Mesenchymal stem cell (in vitro differentiated cells and primary cell): ENCODE data around the gene MCF2L2.

ENCODE experiments used
- DNase-seq: peaks from one replicate; pipeline ENCODE4 v3.0.0-alpha.2; 2013
- H2AFZ ChIP-seq: one replicate; pipeline ENCODE4 v1.6.1; 2013; ENCODE audit warnings: low read depth, mild to moderate bottlenecking, control low read depth, inconsistent platforms, low read length, moderate library complexity
- H2AK5ac ChIP-seq: 2 replicates; pipeline ENCODE4 v1.6.1; 2013; ENCODE audit warnings: low read length, moderate library complexity, mild to moderate bottlenecking, inconsistent platforms; ENCODE audit not compliant: severe bottlenecking
- H2BK120ac ChIP-seq: one replicate; pipeline ENCODE4 v1.6.1; 2013; ENCODE audit warnings: low read depth, mild to moderate bottlenecking, inconsistent platforms, low read length, moderate library complexity
- H2BK12ac ChIP-seq, 2 experiments: one replicate each; pipeline ENCODE4 v1.6.1; 2013; ENCODE audit warnings: inconsistent platforms in 2 of 2, low read length in 2 of 2, mild to moderate bottlenecking in 2 of 2, moderate library complexity in 2 of 2, control low read depth in 1 of 2
- H2BK15ac ChIP-seq: one replicate; pipeline ENCODE4 v1.6.1; 2013; ENCODE audit warnings: mild to moderate bottlenecking, low read depth, inconsistent platforms; ENCODE audit not compliant: poor library complexity, severe bottlenecking
- H2BK5ac ChIP-seq: 2 replicates; pipeline ENCODE4 v1.6.1; 2013; ENCODE audit warnings: low read depth, mild to moderate bottlenecking, low read length, control low read depth, inconsistent platforms; ENCODE audit not compliant: poor library complexity, severe bottlenecking
- H3K14ac ChIP-seq, 2 experiments: one replicate each; pipeline ENCODE4 v1.6.1; 2013; ENCODE audit warnings: inconsistent platforms in 2 of 2, low read length in 2 of 2, control low read depth in 1 of 2, mild to moderate bottlenecking in 1 of 2, moderate library complexity in 1 of 2
- H3K18ac ChIP-seq, 2 experiments: one replicate each; pipeline ENCODE4 v1.6.1; 2013; ENCODE audit warnings: inconsistent platforms in 2 of 2, low read length in 2 of 2, control low read depth in 1 of 2, low read depth in 1 of 2, mild to moderate bottlenecking in 1 of 2
- H3K23ac ChIP-seq, 2 experiments: one replicate each; pipeline ENCODE4 v1.6.1; 2013; ENCODE audit warnings: inconsistent platforms in 2 of 2, low read length in 2 of 2, mild to moderate bottlenecking in 2 of 2, moderate library complexity in 2 of 2, control low read depth in 1 of 2
- H3K27ac ChIP-seq: 2 replicates; pipeline ENCODE4 v1.5.1; 2013; ENCODE audit warnings: mild to moderate bottlenecking, moderate library complexity, low read length, control low read depth, inconsistent platforms; ENCODE audit not compliant: poor library complexity, severe bottlenecking
- H3K27me3 ChIP-seq, 2 experiments: 2 replicates each; pipeline versions ENCODE4 v1.6.1 to v1.7.0; 2013; ENCODE audit warnings: low read length in 2 of 2, mild to moderate bottlenecking in 2 of 2, moderate library complexity in 2 of 2, control low read depth in 1 of 2, inconsistent platforms in 1 of 2; ENCODE audit not compliant: control insufficient read depth in 1 of 2, insufficient read depth in 1 of 2
- H3K36me3 ChIP-seq, 2 experiments: 2 replicates each; pipeline versions ENCODE4 v1.6.1 to v1.7.0; 2013; ENCODE audit warnings: low read length in 2 of 2, control low read depth in 1 of 2, inconsistent platforms in 1 of 2, low read depth in 1 of 2, mild to moderate bottlenecking in 1 of 2; ENCODE audit not compliant: insufficient read depth in 2 of 2, control insufficient read depth in 1 of 2
- H3K4ac ChIP-seq, 2 experiments: one replicate each; pipeline ENCODE4 v1.6.1; 2013; ENCODE audit warnings: inconsistent platforms in 2 of 2, low read length in 2 of 2, mild to moderate bottlenecking in 2 of 2, moderate library complexity in 2 of 2, control low read depth in 1 of 2, low read depth in 1 of 2
- H3K4me1 ChIP-seq: 2 replicates; pipeline ENCODE4 v1.6.1; 2013; ENCODE audit warnings: low read depth, low read length, control low read depth; ENCODE audit not compliant: control insufficient read depth, insufficient read depth
- H3K4me2 ChIP-seq: 2 replicates; pipeline ENCODE4 v1.6.1; 2013; ENCODE audit warnings: low read length, mild to moderate bottlenecking, inconsistent platforms; ENCODE audit not compliant: poor library complexity, severe bottlenecking
- H3K4me3 ChIP-seq, 2 experiments: 2 replicates each; pipeline versions ENCODE4 v1.5.1 to v1.7.0; 2013; ENCODE audit warnings: low read length in 2 of 2, mild to moderate bottlenecking in 2 of 2, control low read depth in 1 of 2, low read depth in 1 of 2; ENCODE audit not compliant: insufficient read depth in 1 of 2
- H3K79me1 ChIP-seq: replicated peaks from 2 replicates; pipeline ENCODE4 v1.6.1; 2013; ENCODE audit warnings: mild to moderate bottlenecking, control low read depth, low read length, inconsistent platforms; ENCODE audit not compliant: poor library complexity, severe bottlenecking
- H3K9ac ChIP-seq: 2 replicates; pipeline ENCODE4 v1.7.0; 2013; ENCODE audit warnings: mild to moderate bottlenecking, low read length, moderate library complexity
- H3K9me3 ChIP-seq: 2 replicates; pipeline ENCODE4 v1.7.0; 2013; ENCODE audit warnings: mild to moderate bottlenecking, low read length; ENCODE audit not compliant: control insufficient read depth
- H4K8ac ChIP-seq: one replicate; pipeline ENCODE4 v1.6.1; 2013; ENCODE audit warnings: inconsistent platforms, mild to moderate bottlenecking, low read length, moderate library complexity
- H4K91ac ChIP-seq: one replicate; pipeline ENCODE4 v1.6.1; 2013; ENCODE audit warnings: mild to moderate bottlenecking, low read length, inconsistent platforms
- WGBS: methylation state at CpG from one replicate; pipeline ENCODE4 v1.1.7; 2013; ENCODE audit warnings: mixed read lengths; 5-methylcytosine and 5-hydroxymethylcytosine counted together

MCF2L2 gene

GRCh38 chr3:183265834-183266417, 162.5 kb downstream of the MCF2L2 start:
- peak; percentile 73 for DNase-seq
- WGBS = 61% methylated on average over 5 of the region's 5 CpGs
- Histone ChIP-seq H3K9ac (peak overlapping the region; percentile 66), H3K36me3 (peaks cover 7 to 9% of the 10 kb centered on the region in 2 experiments), H3K27ac (peak overlapping the region; percentile 0), H2BK5ac (no peak overlapping the region), H3K4me1 (peaks cover 12% of the 10 kb centered on the region), H2BK120ac (no peak overlapping the region), H4K91ac (no peak overlapping the region), H3K79me1 (peaks cover 33% of the 10 kb centered on the region), H2BK15ac (no peak overlapping the region), H3K14ac (no peak overlapping the region), H2AK5ac (no peak overlapping the region), H3K18ac (no peak overlapping the region), H4K8ac (peak overlapping the region; percentile 59), H3K4me2 (no peak overlapping the region), H3K27me3 (no peaks in the 10 kb centered on the region), H3K4ac (no peak overlapping the region), H2BK12ac (no peak overlapping the region), H2AFZ (no peak overlapping the region), H3K4me3 (no peak overlapping the region), H3K23ac (no peak overlapping the region), H3K9me3 (no peaks in the 10 kb centered on the region)

GRCh38 chr3:183265157-183265642, 163.2 kb downstream of the MCF2L2 start:
- H2BK15ac ChIP-seq = no peak overlapping the region
- H3K79me1 ChIP-seq = peaks cover 30% of the 10 kb centered on the region
- peak overlapping the region; percentile 63 for H3K4me2 ChIP-seq
- peak; percentile 45 for DNase-seq
- no peak overlapping the region for H2BK120ac ChIP-seq
- H3K36me3 ChIP-seq = peaks cover 3 to 7% of the 10 kb centered on the region in 2 experiments
- H3K27ac ChIP-seq = peak overlapping the region; percentile 84
- H2AK5ac ChIP-seq = peak overlapping the region; percentile 9
- 64% methylated on average over 15 of the region's 15 CpGs for WGBS
- no peaks in the 10 kb centered on the region for H3K9me3 ChIP-seq
- no peaks in the 10 kb centered on the region for H3K27me3 ChIP-seq
- H3K9ac ChIP-seq = peak overlapping the region; percentile 66
- H2BK5ac ChIP-seq = no peak overlapping the region
- no peak overlapping the region for H2BK12ac ChIP-seq
- H3K4me1 ChIP-seq = peaks cover 12% of the 10 kb centered on the region
- peak overlapping the region in 1 of 2 experiments; percentile 58 for H3K4me3 ChIP-seq
- no peak overlapping the region for H3K23ac ChIP-seq
- peak overlapping the region; percentile 3 for H4K91ac ChIP-seq
- H3K18ac ChIP-seq = peak overlapping the region; percentile 71 to 91
- H3K14ac ChIP-seq = no peak overlapping the region
- H3K4ac ChIP-seq = peak overlapping the region in 1 of 2 experiments; percentile 40
- H2AFZ ChIP-seq = no peak overlapping the region
- H4K8ac ChIP-seq = peak overlapping the region; percentile 21

GRCh38 chr3:183264268-183264667, 164.2 kb downstream of the MCF2L2 start:
- Histone ChIP-seq H3K79me1 (peaks cover 25% of the 10 kb centered on the region), H3K9me3 (no peaks in the 10 kb centered on the region), H2BK5ac (no peak overlapping the region), H3K9ac (no peak overlapping the region), H3K36me3 (peaks cover 0 to 7% of the 10 kb centered on the region in 2 experiments), H4K8ac (no peak overlapping the region), H3K4me2 (no peak overlapping the region), H4K91ac (no peak overlapping the region), H2AK5ac (no peak overlapping the region), H3K4ac (no peak overlapping the region), H3K4me3 (no peak overlapping the region), H2BK15ac (no peak overlapping the region), H3K14ac (no peak overlapping the region), H3K23ac (no peak overlapping the region), H3K4me1 (peaks cover 15% of the 10 kb centered on the region), H2BK12ac (no peak overlapping the region), H3K27ac (peak overlapping the region; percentile 1), H3K18ac (no peak overlapping the region), H2AFZ (no peak overlapping the region), H3K27me3 (no peaks in the 10 kb centered on the region), H2BK120ac (no peak overlapping the region)
- DNase-seq = no peak
- 52% methylated on average over 2 of the region's 5 CpGs for WGBS

- DNase-seq = no peak
- Histone ChIP-seq H2BK15ac (no peak overlapping the region), H2AFZ (no peak overlapping the region), H3K36me3 (peaks cover 0 to 7% of the 10 kb centered on the region in 2 experiments), H4K91ac (no peak overlapping the region), H2AK5ac (no peak overlapping the region), H2BK5ac (no peak overlapping the region), H3K4me2 (no peak overlapping the region), H3K9ac (no peak overlapping the region), H3K18ac (peak overlapping the region; percentile 9 to 34), H4K8ac (peak overlapping the region; percentile 51), H3K79me1 (peaks cover 22% of the 10 kb centered on the region), H3K9me3 (no peaks in the 10 kb centered on the region), H2BK120ac (no peak overlapping the region), H3K4me1 (peaks cover 15% of the 10 kb centered on the region), H3K27ac (no peak overlapping the region), H2BK12ac (no peak overlapping the region), H3K14ac (peak overlapping the region in 1 of 2 experiments; percentile 83), H3K27me3 (no peaks in the 10 kb centered on the region), H3K4ac (peak overlapping the region in 1 of 2 experiments; percentile 49), H3K23ac (no peak overlapping the region), H3K4me3 (no peak overlapping the region)
- WGBS = 83% methylated on average over 3 of the region's 3 CpGs
Measured at GRCh38 chr3:183262875-183263378, 165.5 kb downstream of the MCF2L2 start.
